ENCODE data around the gene CDH23. TPM values are rescaled to one million over a fixed set of nuclear protein-coding genes. Genes with fewer than 3 reads are reported as not detected.

CDH23 gene
- polyA plus RNA-seq, 4 donors: 0.75 to 2.0 (median 1.3) TPM

- no peak for DNase-seq (ENCODE audit: low read depth in 4 of 4, low spot score in 2 of 4)
These were observed 401.5 kb downstream of the CDH23 start for GRCh38 chr10:71798308-71798624.

DNA sequence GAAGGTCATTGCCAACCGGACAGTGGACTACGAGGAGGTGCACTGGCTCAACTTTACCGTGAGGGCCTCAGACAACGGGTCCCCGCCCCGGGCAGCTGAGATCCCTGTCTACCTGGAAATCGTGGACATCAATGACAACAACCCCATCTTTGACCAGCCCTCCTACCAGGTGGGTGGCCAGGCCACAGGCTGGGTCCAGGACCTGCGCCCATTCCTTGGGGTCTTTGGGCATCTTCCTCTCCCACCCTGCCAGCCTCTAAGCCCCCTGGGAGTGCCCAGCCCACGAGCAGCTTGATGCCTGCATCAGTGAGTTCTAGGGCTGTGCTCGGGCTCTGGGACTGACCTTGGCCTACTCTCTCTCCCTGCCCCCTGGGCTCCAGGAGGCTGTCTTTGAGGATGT, 402.4 kb downstream of the CDH23 start:
- DNase-seq (ENCODE audit: low read depth in 4 of 4, low spot score in 2 of 4): no peak

DNA sequence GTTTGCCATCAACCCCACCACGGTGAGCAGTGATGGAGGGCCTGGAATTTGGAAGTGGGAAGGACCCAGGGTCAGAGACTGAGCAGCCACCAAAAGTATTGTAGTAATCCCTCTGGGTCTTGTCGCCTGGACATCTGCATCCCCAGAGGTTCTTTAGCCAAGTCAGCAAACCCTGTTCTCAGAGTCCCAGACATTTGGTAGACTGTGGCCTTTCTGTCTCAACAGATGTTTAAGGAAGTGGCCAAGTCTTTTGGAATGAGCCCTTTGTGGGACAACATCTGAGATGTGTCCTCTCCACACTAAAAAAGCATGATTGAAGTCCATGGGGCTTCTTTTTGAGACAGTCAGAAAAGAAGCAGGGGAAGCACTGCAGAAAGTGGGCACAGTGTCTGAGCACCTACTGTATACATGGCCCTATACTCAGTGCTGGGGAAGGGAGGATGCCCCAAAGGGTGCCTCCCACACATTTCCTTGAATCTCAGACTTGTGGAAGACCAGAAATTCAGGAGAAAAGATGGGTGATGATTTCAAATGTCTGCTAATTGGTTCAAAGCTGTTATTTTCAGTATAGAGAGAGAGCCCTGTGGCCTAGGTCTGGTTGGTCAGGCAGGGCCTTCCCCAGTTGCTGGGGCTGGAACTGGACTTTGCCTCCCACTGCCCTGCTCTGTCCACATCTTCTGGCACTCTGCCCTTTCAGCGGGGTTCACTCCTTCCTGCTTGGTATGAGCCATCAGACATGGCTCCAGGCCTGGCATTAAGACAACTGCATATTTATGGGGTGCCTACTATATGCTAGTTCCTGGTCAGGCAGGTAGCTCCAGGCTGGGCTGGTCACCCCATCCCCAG, 403.1 kb downstream of the CDH23 start:
- DNase-seq (ENCODE audit: low read depth in 4 of 4, low spot score in 2 of 4): no peak

- DNase-seq (ENCODE audit: low read depth in 4 of 4, low spot score in 2 of 4): no peak
These were observed 404.6 kb downstream of the CDH23 start for GRCh38 chr10:71801361-71801760.

DNA sequence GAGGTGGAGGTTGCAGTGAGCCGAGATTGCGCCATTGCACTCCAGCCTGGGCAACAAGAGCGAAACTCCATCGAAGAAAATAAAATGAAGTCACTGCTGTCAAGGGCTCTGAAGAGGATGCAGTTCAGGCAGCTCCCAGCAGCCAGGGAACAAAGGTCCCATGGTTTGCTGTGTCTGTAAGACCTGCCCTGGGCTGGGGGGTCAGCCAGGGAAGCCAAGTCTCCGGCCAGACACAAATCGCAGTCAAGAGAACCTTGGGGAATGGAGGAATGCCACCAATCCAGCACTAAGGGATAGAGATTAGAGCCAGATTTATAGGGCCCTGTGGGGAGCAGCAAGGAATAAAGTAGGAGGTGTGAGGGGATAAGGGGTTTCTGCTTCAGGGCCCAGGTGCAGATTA, 405.5 kb downstream of the CDH23 start:
- no peak for DNase-seq (ENCODE audit: low read depth in 4 of 4, low spot score in 2 of 4)

DNA sequence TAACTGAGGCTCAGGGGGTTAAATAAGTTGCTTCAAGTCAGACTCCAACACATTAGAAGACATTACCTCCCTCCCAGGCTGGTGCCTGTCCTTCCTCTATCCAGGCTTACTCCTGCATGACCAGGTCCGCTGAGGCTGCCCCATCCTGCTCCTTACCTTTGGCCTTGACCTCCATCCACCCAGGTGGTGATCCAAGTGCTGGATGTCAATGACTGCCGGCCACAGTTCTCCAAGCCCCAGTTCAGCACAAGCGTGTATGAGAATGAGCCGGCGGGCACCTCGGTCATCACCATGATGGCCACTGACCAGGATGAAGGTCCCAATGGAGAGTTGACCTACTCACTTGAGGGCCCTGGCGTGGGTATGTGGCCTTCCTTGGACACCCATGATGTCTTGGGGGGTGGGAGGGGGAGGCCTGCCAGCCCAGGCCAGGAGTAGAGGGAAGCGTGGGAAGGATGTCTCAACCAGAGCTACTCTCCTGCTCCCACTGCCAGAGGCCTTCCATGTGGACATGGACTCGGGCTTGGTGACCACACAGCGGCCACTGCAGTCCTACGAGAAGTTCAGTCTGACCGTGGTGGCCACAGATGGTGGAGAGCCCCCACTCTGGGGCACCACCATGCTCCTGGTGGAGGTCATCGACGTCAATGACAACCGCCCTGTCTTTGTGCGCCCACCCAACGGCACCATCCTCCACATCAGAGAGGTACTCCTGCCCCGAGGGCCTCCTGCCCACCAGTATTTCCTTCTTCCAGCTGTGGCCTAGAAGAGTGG, 406.2 kb downstream of the CDH23 start:
- no peak for DNase-seq (ENCODE audit: low read depth in 4 of 4, low spot score in 2 of 4)

DNA sequence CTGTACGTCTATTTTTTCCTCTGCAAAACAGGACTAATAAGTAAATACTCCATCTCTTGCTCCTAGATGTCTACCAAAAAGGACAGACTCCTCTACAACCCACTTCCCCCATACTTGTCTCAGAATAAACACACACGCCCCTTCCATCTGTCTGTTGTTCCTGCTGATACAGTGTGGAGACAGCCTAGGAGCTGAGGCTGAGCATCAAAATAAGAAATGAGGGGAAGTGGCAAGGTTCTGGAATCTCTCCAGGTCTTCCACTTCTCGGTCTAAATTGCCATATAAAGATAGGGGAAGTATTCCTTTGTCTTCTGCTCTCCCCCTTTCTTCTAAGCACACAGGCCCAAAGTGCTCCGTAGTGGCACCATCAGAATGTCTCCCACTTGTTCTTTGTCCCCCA, 407.4 kb downstream of the CDH23 start:
- no peak for DNase-seq (ENCODE audit: low read depth in 4 of 4, low spot score in 2 of 4)

DNA sequence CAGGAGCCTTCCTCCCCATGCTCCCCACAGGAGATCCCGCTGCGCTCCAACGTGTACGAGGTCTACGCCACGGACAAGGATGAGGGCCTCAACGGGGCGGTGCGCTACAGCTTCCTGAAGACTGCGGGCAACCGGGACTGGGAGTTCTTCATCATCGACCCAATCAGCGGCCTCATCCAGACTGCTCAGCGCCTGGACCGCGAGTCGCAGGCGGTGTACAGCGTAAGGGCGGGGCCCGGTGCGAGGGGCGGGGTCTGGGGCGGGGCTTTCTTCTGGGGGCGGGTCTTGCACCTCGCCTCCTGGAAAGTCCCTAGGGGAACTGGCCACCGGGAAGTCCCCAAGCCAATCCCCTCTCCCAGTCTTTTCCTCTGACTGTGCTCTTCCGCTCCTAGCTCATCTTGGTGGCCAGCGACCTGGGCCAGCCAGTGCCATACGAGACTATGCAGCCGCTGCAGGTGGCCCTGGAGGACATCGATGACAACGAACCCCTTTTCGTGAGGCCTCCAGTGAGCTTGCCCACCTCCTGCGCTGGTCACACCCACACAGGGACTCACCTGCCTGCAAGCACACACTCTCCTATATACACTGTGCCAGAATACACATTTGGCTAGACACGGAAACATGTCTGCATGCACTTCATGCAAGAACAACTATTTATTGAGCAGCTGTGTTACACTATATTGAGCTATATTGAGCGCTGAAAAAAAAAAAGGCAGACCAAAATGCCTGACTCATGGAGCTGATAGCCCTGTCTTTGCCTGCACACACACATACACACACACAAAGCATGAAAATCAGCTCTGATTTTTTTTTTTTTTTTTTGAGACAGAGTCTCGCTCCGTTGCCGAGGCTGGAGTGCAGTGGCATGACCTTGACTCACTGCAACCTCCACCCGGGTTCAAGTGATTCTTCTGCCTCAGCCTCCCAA, 409.3 kb downstream of the CDH23 start:
- DNase-seq (ENCODE audit: low read depth in 4 of 4, low spot score in 2 of 4): no peak

DNA sequence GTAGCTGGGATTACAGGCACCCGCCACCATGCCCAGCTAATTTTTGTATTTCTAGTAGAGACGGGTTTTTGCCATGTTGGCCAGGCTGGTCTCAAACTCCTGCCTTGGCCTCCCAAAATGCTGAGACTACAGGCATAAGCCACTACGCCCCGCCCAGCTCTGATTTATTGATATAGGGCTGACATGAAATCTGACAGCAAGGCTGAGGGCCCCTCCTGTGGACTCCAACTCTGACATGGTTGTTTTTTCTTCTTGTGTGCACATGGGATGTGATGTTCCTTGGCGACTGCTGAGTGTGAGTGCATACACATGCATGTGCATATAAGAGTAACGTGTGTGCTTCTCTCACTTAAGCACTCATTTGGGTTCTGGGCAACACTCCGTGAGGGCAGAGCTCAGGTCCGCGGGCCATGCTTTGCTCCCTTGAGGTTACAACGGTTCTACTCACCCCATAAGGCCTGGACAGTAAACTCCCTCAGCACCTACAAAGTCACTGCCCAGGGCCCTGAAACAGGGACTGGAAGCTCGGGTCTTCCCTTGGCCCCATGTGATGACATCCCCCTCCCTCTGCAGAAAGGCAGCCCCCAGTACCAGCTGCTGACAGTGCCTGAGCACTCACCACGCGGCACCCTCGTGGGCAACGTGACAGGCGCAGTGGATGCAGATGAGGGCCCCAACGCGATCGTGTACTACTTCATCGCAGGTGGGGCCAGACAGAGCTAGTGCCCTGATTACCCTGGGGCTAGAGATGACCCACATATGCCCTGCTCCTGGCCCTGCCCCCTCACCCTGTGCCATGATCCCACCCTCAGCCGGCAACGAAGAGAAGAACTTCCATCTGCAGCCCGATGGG, 410.2 kb downstream of the CDH23 start:
- DNase-seq (ENCODE audit: low read depth in 4 of 4, low spot score in 2 of 4): no peak

GRCh38 chr10:71807557-71808510, 411.1 kb downstream of the CDH23 start:
- DNase-seq (ENCODE audit: low read depth in 4 of 4, low spot score in 2 of 4): no peak

- no peak for DNase-seq (ENCODE audit: low read depth in 4 of 4, low spot score in 2 of 4)
These were observed 412.9 kb downstream of the CDH23 start for GRCh38 chr10:71809628-71810027.

- no peak for DNase-seq (ENCODE audit: low read depth in 4 of 4, low spot score in 2 of 4)
These were observed 413.5 kb downstream of the CDH23 start for GRCh38 chr10:71810048-71810750.

DNA sequence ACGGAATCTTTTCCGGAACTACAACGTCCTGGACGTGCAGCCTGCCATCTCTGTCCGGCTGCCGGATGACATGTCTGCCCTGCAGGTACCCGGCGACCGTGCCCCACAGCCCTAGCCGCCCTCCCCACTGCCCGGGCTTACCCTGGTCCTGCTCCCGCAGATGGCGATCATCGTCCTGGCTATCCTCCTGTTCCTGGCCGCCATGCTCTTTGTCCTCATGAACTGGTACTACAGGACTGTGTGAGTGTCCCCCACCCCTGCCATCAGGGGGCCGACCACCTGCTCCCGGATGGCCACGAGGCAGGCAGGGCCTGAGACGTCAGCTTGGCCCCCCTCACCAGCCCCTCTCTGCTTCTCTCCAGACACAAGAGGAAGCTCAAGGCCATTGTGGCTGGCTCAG, 414.6 kb downstream of the CDH23 start:
- no peak for DNase-seq (ENCODE audit: low read depth in 4 of 4, low spot score in 2 of 4)

GRCh38 chr10:71812016-71812912, 415.5 kb downstream of the CDH23 start:
- DNase-seq (ENCODE audit: low read depth in 4 of 4, low spot score in 2 of 4): no peak

GRCh38 chr10:71812913-71813590, 416.3 kb downstream of the CDH23 start:
- no peak for DNase-seq (ENCODE audit: low read depth in 4 of 4, low spot score in 2 of 4)

- no peak for DNase-seq (ENCODE audit: low read depth in 4 of 4, low spot score in 2 of 4)
These were observed 418.2 kb downstream of the CDH23 start for GRCh38 chr10:71814922-71815411.
